A549 (cell line): Measurements from ENCODE around the gene PER1. TPM values are rescaled to one million over a fixed set of nuclear protein-coding genes. Genes with fewer than 3 reads are reported as not detected.

Source experiments
- ATAC-seq, 2 experiments: fragments of 200-7000 bp in 1 of 2; fragments of >200 bp in 1 of 2; cut with Nextera tagmentation in 1 of 2; cut with Tn5 transposase in 1 of 2; 3 replicates each; pipeline versions ENCODE4 v1.8.0 to v1.9.1; 2018 to 2020; ENCODE audit warnings: mild to moderate bottlenecking in 1 of 2, moderate library complexity in 1 of 2
- CTCF ChIA-PET: fragments of 300-600 bp; sonication (Branson Sonifier 250); formaldehyde crosslinking; extraction: SDS; loops from one replicate; lab custom pipeline; 2021; ENCODE audit warnings: antibody characterized with exemption, inconsistent platforms; lab: Yijun Ruan, JAX
- POLR2A ChIA-PET: fragments of 350-600 bp; formaldehyde crosslinking; extraction: SDS; loops from one replicate; lab custom pipeline; 2021; ENCODE audit warnings: antibody characterized with exemption, inconsistent platforms; lab: Yijun Ruan, JAX
- DNase-seq, 2 experiments: peaks; one replicate each; pipeline versions ENCODE4 v3.0.0 to v3.0.0-alpha.2; 2011 to 2016; ENCODE audit warnings: low read depth in 1 of 2, low spot score in 1 of 2
- FAIRE-seq: peaks from 2 replicates; lab custom pipeline; 2011; peaks lifted over from hg19 to GRCh38; lab: Jason Lieb, UNC
- H3K27ac ChIP-seq, 2 experiments: fragments of >200 bp; sonication (Bioruptor Twin); formaldehyde crosslinking; 3 replicates each; pipeline ENCODE4 v1.5.1; 2016 to 2017
- H3K4me1 ChIP-seq: fragments of >200 bp; sonication (Bioruptor Twin); formaldehyde crosslinking; 3 replicates; pipeline ENCODE4 v1.6.1; 2016
- H3K4me2 ChIP-seq: fragments of >200 bp; sonication (Bioruptor Twin); formaldehyde crosslinking; 3 replicates; pipeline ENCODE4 v1.6.1; 2016
- H3K4me3 ChIP-seq: fragments of >200 bp; sonication (Bioruptor Twin); formaldehyde crosslinking; 3 replicates; pipeline ENCODE4 v1.5.1; 2016
- H3K9me3 ChIP-seq: fragments of >200 bp; sonication (Bioruptor Twin); formaldehyde crosslinking; 3 replicates; pipeline ENCODE4 v1.6.1; 2016
- ATOH8 ChIP-seq: fragments of 250-450 bp; sonication (Bioruptor Pico); IDR thresholded peaks from 2 replicates; pipeline ENCODE4 v1.5.0; 2020; ENCODE audit warnings: low read depth, mild to moderate bottlenecking, moderate library complexity
- CEBPB ChIP-seq, 2 experiments: fragments of >200 bp in 1 of 2; sonication (Bioruptor Twin) in 1 of 2; formaldehyde crosslinking in 1 of 2; IDR thresholded peaks; 2 replicates each; pipeline ENCODE4 v1.6.1; 2012 to 2016
- FOSB ChIP-seq: fragments of 250-450 bp; sonication (Bioruptor Pico); IDR thresholded peaks from 2 replicates; pipeline ENCODE4 v1.5.0; 2020; ENCODE audit warnings: mild to moderate bottlenecking, moderate library complexity
- FOSL2 ChIP-seq, 2 experiments: fragments of 450-650 bp in 1 of 2; fragments of >200 bp in 1 of 2; sonication (Bioruptor Twin) in 1 of 2; formaldehyde crosslinking; IDR thresholded peaks; 2 replicates each; pipeline versions ENCODE4 v1.5.0 to v1.6.1; 2016 to 2020; ENCODE audit warnings: mild to moderate bottlenecking in 1 of 2, moderate library complexity in 1 of 2
- HDAC2 ChIP-seq: fragments of 200-600 bp; sonication (generic); IDR thresholded peaks from 2 replicates; pipeline ENCODE4 v1.6.1; 2016
- HES2 ChIP-seq: fragments of >200 bp; sonication (Bioruptor Twin); formaldehyde crosslinking; IDR thresholded peaks from 2 replicates; pipeline ENCODE4 v1.6.1; 2016
- HEYL ChIP-seq: fragments of 250-450 bp; sonication (Bioruptor Pico); IDR thresholded peaks from 2 replicates; pipeline ENCODE4 v1.8.0; 2021; ENCODE audit warnings: mild to moderate bottlenecking, moderate library complexity
- HOXA7 ChIP-seq: fragments of 250-450 bp; sonication (Bioruptor Pico); IDR thresholded peaks from 2 replicates; pipeline ENCODE4 v1.5.0; 2020; ENCODE audit warnings: mild to moderate bottlenecking, moderate library complexity
- HOXB13 ChIP-seq: fragments of 250-450 bp; sonication (Bioruptor Pico); IDR thresholded peaks from 2 replicates; pipeline ENCODE4 v1.5.0; 2020; ENCODE audit warnings: low read depth, mild to moderate bottlenecking, moderate library complexity
- JUNB ChIP-seq: fragments of >200 bp; sonication (Bioruptor Twin); formaldehyde crosslinking; IDR thresholded peaks from 2 replicates; pipeline ENCODE4 v1.6.1; 2016
- KDM1A ChIP-seq: fragments of 200-600 bp; sonication (generic); IDR thresholded peaks from 2 replicates; pipeline ENCODE4 v1.6.1; 2016; ENCODE audit warnings: low read depth, mild to moderate bottlenecking
- MYC ChIP-seq: IDR thresholded peaks from 2 replicates; pipeline ENCODE4 v1.6.1; 2012; ENCODE audit warnings: mild to moderate bottlenecking, inconsistent platforms, low read length, improper control_type of control experiment, borderline replicate concordance
- NFE2L2 ChIP-seq: fragments of 150-350 bp; conservative IDR thresholded peaks from 2 replicates; pipeline ENCODE4 v1.6.1; 2014; ENCODE audit warnings: low read length
- NR3C1 ChIP-seq: fragments of >200 bp; sonication (Bioruptor Twin); formaldehyde crosslinking; IDR thresholded peaks from 3 replicates; pipeline ENCODE4 v1.6.1; 2017
- POLR2A ChIP-seq: IDR thresholded peaks from 2 replicates; pipeline ENCODE4 v1.6.1; 2012; ENCODE audit warnings: mild to moderate bottlenecking, low read length
- RARB ChIP-seq: fragments of 250-450 bp; sonication (Bioruptor Pico); IDR thresholded peaks from 2 replicates; pipeline ENCODE4 v1.8.0; 2021; ENCODE audit warnings: mild to moderate bottlenecking, moderate library complexity
- SREBF2 ChIP-seq: fragments of 450-650 bp; IDR thresholded peaks from 2 replicates; pipeline ENCODE4 v1.6.1; 2014; ENCODE audit warnings: mild to moderate bottlenecking, moderate library complexity
- TFCP2L1 ChIP-seq: fragments of 250-450 bp; sonication (Bioruptor Pico); IDR thresholded peaks from 2 replicates; pipeline ENCODE4 v1.5.0; 2021; ENCODE audit warnings: mild to moderate bottlenecking
- ZNF302 ChIP-seq: fragments of 250-450 bp; sonication (Bioruptor Pico); IDR thresholded peaks from 2 replicates; pipeline ENCODE4 v1.9.0; 2021; ENCODE audit warnings: inconsistent platforms, mild to moderate bottlenecking, moderate library complexity
- ZSCAN20 ChIP-seq: fragments of 250-450 bp; sonication (Bioruptor Pico); IDR thresholded peaks from 2 replicates; pipeline ENCODE4 v1.8.0; 2022; ENCODE audit warnings: mild to moderate bottlenecking, moderate library complexity
- WGBS: methylation state at CpG from one replicate; pipeline ENCODE4 v1.1.6; 2017; ENCODE audit errors: missing lambda C conversion rate; 5-methylcytosine and 5-hydroxymethylcytosine counted together
- polyA plus RNA-seq, 4 experiments: library from polyadenylated mRNA; depleted of rRNA in 3 of 4; stranded (reverse); fragments of >200 nt; fragmentation: RNase III in 1 of 4; extraction: RNeasy Plus Mini Kit Qiagen cat#74134 plus additional on column Dnase treatment in 1 of 4; gene quantifications; 2 replicates in 3 of 4; 3 replicates in 1 of 4; pipeline ENCODE4 v1.2.3, GENCODE V29; 2011 to 2017

PER1 gene
- polyA plus RNA-seq, 2 of the 4 experiments (the other 2 are of a cell fraction), result 5.5 to 8.7 TPM

GRCh38 chr17:8162233-8162996 lies 10.2 kb upstream of the PER1 start, which contains the start of gene VAMP2 (continued):
- TF ChIP-seq ATOH8 (CRISPR knock-in tag), result peak; percentile 50; the same call in 1 of the 2 replicates

GRCh38 chr17:8161289-8162232 lies 9.4 kb upstream of the PER1 start:
- TF ChIP-seq CEBPB (IDR thresholded peaks at IDR 0.05) (no peak), JUNB (no peak), POLR2A (no peak)
- 79% methylated on average over 19 of the region's 19 CpGs for WGBS
- DNase-seq (no peak), FAIRE-seq (no peak), ATAC-seq (no peak)
- peak overlapping the region; percentile 85 for H3K4me2 ChIP-seq
- H3K4me1 ChIP-seq, result peaks cover 42% of the 10 kb centered on the region
- H3K9me3 ChIP-seq, result no peaks in the 10 kb centered on the region
- ChIA-PET POLR2A (interaction anchor here (1.0 to 2.7 kb wide), 2 partner anchors 12 to 25 kb away, joined by 3 to 13 read pairs; no protein-coding TSS in a partner anchor), CTCF (interaction anchor here (0.5 to 19.5 kb wide), 13 partner anchors 11 to 335 kb away, joined by 3 to 601 read pairs (median 4); partner anchors contain the start of genes ALOXE3 and HES7)
- peak overlapping the region; percentile 92 to 98 for H3K27ac ChIP-seq
- H3K4me3 ChIP-seq, result peak overlapping the region; percentile 65

GRCh38 chr17:8160741-8161221 lies 8.6 kb upstream of the PER1 start:
- ATAC-seq (no peak), DNase-seq (no peak)
- Histone ChIP-seq H3K4me3 (no peak overlapping the region; the same call in 2 of the 3 replicates), H3K4me2 (peak overlapping the region; percentile 85; the same call in 2 of the 3 replicates), H3K9me3 (no peaks in the 10 kb centered on the region), H3K4me1 (peaks cover 44% of the 10 kb centered on the region), H3K27ac (no peak overlapping the region)
- 64% methylated on average over 5 of the region's 5 CpGs for WGBS
- CTCF ChIA-PET, result interaction anchor here (0.7 to 19.5 kb wide), 12 partner anchors 12 to 101 kb away, joined by 3 to 601 read pairs (median 4); partner anchors contain the start of genes ALOXE3 and HES7
- POLR2A ChIA-PET, result interaction anchor here (1.0 to 2.7 kb wide), 2 partner anchors 12 to 25 kb away, joined by 3 to 13 read pairs; no protein-coding TSS in a partner anchor
- TF ChIP-seq JUNB (no peak), SREBF2 (no peak), FOSB (CRISPR knock-in tag) (no peak), KDM1A (no peak), RARB (no peak), ZSCAN20 (CRISPR knock-in tag) (no peak), NR3C1 (no peak), MYC (no peak), HDAC2 (no peak), FOSL2 (IDR thresholded peaks at IDR 0.05) (no peak), FOSL2 (CRISPR knock-in tag; IDR thresholded peaks at IDR 0.05) (no peak), HOXB13 (no peak), ZNF302 (CRISPR knock-in tag) (no peak), HOXA7 (CRISPR knock-in tag) (no peak), NFE2L2 (no peak), TFCP2L1 (no peak)
- TF ChIP-seq, all 56 proteins: peak for 0
- no peak for FAIRE-seq

GRCh38 chr17:8160224-8160577 lies 8.0 kb upstream of the PER1 start:
- ChIA-PET POLR2A (interaction anchor here (2.7 kb wide), 1 partner anchor 13 kb away, joined by 13 read pairs; no protein-coding TSS in a partner anchor), CTCF (interaction anchor here (1.1 to 19.5 kb wide), 9 partner anchors 13 to 100 kb away, joined by 3 to 601 read pairs (median 5); partner anchors contain the start of genes ALOXE3 and HES7)
- ATAC-seq, result no peak
- H3K9me3 ChIP-seq, result no peaks in the 10 kb centered on the region
- no peak for TF ChIP-seq HEYL (CRISPR knock-in tag)
- no peak for TF ChIP-seq HES2
- TF ChIP-seq HDAC2, result no peak
- no peak overlapping the region for H3K4me2 ChIP-seq
- WGBS, result 70% methylated on average over 4 of the region's 4 CpGs
- H3K27ac ChIP-seq, result no peak overlapping the region
- H3K4me1 ChIP-seq, result peaks cover 49% of the 10 kb centered on the region
- DNase-seq, result no peak
- FAIRE-seq, result no peak
- H3K4me3 ChIP-seq, result no peak overlapping the region
